ENCODE results near the gene SAP25. TPM values are rescaled to one million over a fixed set of nuclear protein-coding genes. Genes with fewer than 3 reads are reported as not detected.

Gene SAP25
- total RNA-seq, 1 donor from 2014 or later = 10.6 TPM

GRCh38 chr7:100577103-100577502, 3.4 kb upstream of the SAP25 start:
- ATAC-seq = no peak
- no peak for DNase-seq
- Histone ChIP-seq H3K27ac (no peak overlapping the region), H3K9me3 (no peaks in the 10 kb centered on the region), H3K27me3 (ENCODE audit: low read depth) (no peaks in the 10 kb centered on the region), H3K4me1 (peaks cover 13% of the 10 kb centered on the region), H3K36me3 (peaks cover 80% of the 10 kb centered on the region), H3K4me3 (no peak overlapping the region)
- TF ChIP-seq, protein P1, sequence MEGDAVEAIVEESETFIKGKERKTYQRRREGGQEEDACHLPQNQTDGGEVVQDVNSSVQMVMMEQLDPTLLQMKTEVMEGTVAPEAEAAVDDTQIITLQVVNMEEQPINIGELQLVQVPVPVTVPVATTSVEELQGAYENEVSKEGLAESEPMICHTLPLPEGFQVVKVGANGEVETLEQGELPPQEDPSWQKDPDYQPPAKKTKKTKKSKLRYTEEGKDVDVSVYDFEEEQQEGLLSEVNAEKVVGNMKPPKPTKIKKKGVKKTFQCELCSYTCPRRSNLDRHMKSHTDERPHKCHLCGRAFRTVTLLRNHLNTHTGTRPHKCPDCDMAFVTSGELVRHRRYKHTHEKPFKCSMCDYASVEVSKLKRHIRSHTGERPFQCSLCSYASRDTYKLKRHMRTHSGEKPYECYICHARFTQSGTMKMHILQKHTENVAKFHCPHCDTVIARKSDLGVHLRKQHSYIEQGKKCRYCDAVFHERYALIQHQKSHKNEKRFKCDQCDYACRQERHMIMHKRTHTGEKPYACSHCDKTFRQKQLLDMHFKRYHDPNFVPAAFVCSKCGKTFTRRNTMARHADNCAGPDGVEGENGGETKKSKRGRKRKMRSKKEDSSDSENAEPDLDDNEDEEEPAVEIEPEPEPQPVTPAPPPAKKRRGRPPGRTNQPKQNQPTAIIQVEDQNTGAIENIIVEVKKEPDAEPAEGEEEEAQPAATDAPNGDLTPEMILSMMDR (IDR thresholded peaks at IDR 0.05) = no peak
- intact Hi-C loops (cut with DNase I) = no loop called here

DNA sequence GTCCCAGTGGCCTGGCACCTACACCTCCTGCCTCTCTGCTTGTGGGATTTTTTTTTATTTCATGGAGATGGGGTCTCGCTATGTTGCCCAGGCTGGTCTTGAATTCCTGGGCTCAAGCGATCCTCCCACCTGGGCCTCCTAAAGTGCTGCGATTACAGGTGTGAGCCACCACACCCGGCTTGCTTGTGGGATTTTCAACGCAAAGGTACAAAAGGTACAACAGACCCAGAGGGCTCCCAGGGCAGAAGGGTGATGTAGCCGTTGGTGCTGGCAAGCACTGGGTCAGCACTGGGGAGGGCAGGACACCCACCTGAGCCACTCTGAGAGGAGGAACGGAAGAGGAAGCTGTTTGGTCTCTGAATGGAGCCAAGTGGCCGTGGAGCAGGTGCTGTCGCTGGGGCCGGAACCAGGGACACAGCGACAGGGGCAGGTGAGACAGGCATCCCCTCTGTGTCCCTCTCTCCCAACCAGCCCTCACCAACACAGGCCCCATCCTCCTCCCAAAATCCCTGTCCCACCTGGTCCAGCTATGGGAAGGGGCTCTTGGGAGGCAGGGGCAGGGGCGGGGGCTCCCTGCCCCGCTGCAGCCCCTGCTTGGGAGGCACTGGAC, 2.8 kb upstream of the SAP25 start:
- H3K27ac ChIP-seq = no peak overlapping the region
- no peaks in the 10 kb centered on the region for H3K9me3 ChIP-seq
- ATAC-seq (no peak), DNase-seq (no peak)
- intact Hi-C loops (cut with DNase I) = no loop called here
- no peak overlapping the region for H3K4me3 ChIP-seq
- TF ChIP-seq, protein P1 (IDR thresholded peaks at IDR 0.05) = no peak
- H3K27me3 ChIP-seq (ENCODE audit: low read depth) = no peaks in the 10 kb centered on the region
- peaks cover 7% of the 10 kb centered on the region for H3K4me1 ChIP-seq
- peaks cover 74% of the 10 kb centered on the region for H3K36me3 ChIP-seq

GRCh38 chr7:100575746-100576383, 2.2 kb upstream of the SAP25 start:
- Histone ChIP-seq H3K27me3 (ENCODE audit: low read depth) (no peaks in the 10 kb centered on the region), H3K36me3 (peaks cover 68% of the 10 kb centered on the region), H3K4me1 (peaks cover 6% of the 10 kb centered on the region), H3K27ac (no peak overlapping the region), H3K4me3 (no peak overlapping the region), H3K9me3 (no peaks in the 10 kb centered on the region)
- DNase-seq (no peak), ATAC-seq (no peak)
- TF ChIP-seq, protein P1 (IDR thresholded peaks at IDR 0.05) = no peak
- intact Hi-C loops (cut with DNase I) = no loop called here

DNA sequence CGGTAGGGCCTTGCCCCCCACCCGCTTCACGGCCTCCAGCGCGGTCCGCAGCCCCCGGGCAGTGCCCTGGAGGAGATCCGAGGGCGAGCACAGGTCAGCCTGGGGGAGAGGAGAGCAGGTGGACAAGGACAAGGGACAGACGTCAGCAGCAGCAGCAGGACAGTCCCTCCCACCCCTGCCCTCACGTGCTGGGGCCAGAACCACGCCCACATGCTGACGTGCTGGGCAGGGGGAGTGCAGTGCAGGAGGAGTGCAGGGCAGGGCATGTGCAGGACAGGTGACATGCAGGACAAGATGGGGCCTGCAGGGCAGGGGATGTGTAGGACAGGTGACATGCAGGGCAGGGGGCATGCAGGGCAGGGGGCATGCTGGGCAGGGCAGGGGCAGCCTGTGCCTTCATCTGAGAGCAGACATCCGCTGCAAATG, 1.5 kb upstream of the SAP25 start:
- DNase-seq = no peak
- no peak overlapping the region for H3K4me3 ChIP-seq
- no peak for ATAC-seq
- intact Hi-C loops (cut with DNase I) = no loop called here
- TF ChIP-seq, protein P1 (IDR thresholded peaks at IDR 0.05) = no peak
- peaks cover 11% of the 10 kb centered on the region for H3K4me1 ChIP-seq
- H3K36me3 ChIP-seq = peaks cover 65% of the 10 kb centered on the region
- no peaks in the 10 kb centered on the region for H3K9me3 ChIP-seq
- H3K27me3 ChIP-seq (ENCODE audit: low read depth) = no peaks in the 10 kb centered on the region
- no peak overlapping the region for H3K27ac ChIP-seq

DNA sequence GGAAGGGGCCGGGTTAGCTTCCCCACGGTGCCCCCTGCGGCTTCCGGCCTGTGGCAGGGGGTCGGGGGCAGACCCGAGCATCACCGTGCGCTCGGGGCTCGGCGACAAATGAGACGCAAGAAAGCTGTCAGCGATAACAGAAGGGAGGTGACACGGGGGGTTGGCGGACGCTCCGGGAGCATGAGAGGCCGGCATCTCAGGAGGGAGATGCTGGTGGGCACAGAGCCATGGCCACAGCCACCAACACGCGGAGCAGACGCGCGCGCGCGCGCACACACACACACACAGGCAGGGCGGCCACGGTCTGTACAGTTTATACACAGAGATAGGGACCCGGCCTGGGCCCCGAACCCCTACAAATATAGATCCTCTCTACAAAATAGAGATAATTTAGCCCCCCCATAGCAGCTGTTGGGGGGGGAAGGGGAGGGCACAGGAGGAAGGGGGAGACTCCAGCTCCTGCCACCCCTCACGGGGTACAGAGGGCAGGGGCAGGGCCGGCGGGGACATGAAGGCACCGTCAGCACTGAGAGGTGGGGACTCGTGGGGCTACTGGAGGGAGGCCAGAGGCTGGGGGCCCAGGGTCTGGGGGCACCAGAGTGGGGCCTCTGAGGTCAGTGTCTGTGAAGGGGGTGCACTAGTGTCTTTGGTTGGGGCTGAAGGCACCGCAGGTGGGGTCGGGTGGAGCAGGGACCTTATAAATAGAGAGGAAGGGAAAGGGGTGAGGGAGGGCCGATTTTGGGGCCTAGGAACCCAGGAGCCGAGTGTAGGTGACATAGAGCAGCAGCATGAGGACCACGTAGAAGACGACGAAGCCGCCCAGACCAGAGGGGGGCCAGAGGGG, 884 bp upstream of the SAP25 start:
- no peak overlapping the region for H3K4me3 ChIP-seq
- H3K36me3 ChIP-seq = peaks cover 59% of the 10 kb centered on the region
- TF ChIP-seq, protein P1 (IDR thresholded peaks at IDR 0.05) = no peak
- DNase-seq (no peak), ATAC-seq (no peak)
- H3K9me3 ChIP-seq = no peaks in the 10 kb centered on the region
- no peaks in the 10 kb centered on the region for H3K27me3 ChIP-seq (ENCODE audit: low read depth)
- intact Hi-C loops (cut with DNase I) = no loop called here
- H3K27ac ChIP-seq = no peak overlapping the region
- peaks cover 18% of the 10 kb centered on the region for H3K4me1 ChIP-seq
